IPS DF 4.7 (cell line): ENCODE data around the gene HIVEP2.

Experiments used
- DNase-seq: peaks from one replicate; pipeline ENCODE4 v3.0.0-alpha.2; 2013; ENCODE audit warnings: low spot score; ENCODE audit errors: extremely low read depth

HIVEP2 gene

DNA sequence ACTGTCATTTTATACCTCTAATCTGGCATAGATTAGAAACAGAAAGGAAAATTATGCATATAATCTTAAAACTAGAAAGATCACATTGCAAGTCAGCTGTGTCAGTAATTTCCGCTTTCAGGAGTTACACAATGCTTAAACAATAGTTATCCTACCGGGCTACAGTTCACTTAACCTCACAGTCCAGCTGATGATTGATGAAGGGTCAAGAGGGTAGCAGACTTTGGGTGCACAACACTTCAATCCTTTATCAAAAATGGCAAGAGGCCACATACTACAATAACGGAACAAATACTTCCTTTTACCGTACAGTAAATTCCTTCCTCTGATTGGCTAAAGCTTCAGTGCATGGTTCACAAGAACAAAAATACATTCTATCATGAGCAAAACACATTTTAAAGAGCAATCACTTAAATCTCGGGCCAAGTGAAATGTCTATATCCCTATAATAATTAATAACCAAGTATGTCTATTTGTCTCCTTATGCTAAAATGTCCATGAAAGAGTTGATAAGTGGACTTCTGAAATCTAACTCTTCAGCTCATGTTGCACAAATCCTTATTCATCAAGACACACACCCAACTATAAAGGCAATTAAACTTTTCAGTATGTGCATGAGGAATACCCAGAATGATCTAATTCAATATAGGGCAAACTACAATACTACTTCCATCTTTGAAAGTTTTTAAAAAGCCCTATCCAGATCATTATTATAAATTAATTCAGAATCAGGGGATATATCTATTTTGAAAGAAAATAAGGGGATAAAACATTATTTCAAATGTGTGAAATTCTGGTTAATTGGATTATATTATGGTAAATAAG lies 76.8 kb downstream of the HIVEP2 start:
- DNase-seq = no peak

DNA sequence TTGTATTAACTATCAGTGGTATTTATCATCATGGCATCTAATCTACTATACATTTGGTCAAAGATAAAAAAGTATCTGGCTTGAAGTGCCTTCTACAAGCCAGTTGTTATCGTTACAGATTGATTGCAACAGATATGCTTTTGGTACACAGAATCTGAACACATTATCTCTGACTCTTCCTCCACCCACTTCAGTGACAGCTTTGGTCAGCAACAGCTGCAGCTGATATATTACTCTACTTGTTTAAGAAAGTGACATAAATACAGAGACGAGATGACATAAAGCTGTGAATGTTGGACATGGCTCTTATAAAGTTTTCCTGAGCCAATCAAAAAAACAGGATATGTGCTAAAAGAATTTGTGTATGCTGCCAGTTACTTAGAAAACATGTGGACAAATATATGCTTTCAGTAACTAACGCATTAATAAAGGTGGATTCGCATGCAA lies 77.6 kb downstream of the HIVEP2 start:
- no peak for DNase-seq

DNA sequence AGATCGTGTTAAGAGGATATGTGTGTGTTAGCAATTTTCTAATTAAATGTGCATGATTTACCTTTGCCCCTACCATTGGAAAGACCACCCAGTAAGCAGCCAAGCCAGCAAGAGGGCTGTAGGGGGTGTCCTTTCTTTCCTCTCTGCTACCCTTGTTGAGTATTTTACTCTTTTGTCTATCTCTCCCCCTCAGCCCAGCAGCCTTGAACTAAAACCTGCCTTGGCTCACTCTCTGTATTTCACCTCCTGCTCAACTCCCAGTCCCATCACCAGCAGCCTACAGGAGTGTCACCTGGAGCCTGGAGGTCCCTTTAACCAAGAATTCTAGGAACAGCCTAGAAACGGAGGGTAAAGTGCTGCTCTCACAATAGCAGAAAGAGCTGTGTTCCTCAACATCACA lies 81.0 kb downstream of the HIVEP2 start:
- DNase-seq = no peak

DNA sequence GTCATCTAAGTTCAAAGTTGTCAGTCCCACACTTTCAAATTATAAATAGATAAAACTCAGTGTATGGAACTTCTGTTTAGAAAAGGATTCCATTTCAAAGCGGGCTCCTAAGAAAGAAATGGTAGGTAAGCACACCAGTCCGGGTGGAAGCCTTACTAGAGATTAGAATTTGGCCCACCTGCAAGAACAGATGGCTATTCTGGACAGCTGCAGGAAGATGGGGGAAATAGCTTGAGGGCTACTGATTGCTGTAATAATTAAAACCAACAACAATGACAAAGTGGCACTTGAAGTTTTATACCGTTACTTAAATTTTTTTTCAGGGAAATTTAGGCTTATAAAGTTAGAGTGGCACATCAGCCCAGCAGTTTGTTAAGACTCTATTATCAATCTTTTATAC lies 83.3 kb downstream of the HIVEP2 start:
- no peak for DNase-seq

DNA sequence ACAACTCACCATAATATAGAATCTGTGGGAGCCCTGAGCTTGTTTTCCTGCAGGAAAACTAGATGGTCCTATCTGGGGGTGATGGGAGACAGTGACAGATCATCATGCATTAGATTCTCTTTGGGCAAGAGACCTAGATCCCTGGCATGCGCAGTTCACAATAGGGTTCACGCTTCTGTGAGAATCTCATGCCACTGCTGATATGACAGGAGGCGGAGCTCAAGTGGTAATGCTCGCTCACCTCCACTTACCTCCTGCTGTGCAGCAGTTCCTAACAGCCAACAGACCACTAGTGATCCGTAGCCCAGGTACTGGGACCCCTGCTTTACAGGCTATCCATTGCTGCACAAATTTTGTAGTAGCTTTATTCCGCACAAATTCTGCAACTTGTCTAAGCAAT lies 84.5 kb downstream of the HIVEP2 start:
- DNase-seq = no peak

DNA sequence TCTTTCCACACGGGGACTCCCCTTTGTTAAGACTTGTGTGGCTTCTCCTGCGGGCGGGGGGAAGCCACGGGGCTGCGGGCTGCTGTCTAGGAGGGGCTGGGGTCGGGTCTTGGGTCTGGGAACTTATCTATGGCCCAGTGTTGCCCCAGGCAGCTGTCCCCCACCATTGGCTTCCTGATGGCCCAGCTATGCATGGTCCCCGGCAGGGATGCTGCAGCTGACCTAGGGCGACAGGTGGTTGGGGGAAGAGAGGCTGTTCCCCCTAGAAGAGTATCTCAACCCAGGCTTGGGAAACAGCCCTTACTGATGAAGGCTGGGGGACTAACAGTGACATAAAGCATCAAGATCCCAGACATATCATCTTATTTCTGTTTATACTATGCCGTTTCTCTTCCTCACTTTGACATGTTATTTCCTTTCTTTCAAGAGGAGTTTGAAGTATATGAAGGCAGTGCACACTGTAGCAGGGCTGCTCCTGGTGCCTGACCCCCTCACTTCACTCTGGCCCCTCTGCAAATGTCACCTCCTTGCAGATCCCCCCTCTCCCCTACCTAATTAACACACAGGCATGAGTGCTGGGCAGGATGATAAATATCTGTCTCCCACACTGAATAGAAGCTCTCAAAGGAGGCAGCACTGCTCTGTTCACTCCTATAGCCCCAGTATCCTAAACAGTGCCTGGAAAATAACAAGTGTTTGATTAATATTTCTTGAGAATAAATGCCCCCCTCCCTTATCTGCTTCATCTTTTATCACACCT lies 87.0 kb downstream of the HIVEP2 start:
- no peak for DNase-seq

DNA sequence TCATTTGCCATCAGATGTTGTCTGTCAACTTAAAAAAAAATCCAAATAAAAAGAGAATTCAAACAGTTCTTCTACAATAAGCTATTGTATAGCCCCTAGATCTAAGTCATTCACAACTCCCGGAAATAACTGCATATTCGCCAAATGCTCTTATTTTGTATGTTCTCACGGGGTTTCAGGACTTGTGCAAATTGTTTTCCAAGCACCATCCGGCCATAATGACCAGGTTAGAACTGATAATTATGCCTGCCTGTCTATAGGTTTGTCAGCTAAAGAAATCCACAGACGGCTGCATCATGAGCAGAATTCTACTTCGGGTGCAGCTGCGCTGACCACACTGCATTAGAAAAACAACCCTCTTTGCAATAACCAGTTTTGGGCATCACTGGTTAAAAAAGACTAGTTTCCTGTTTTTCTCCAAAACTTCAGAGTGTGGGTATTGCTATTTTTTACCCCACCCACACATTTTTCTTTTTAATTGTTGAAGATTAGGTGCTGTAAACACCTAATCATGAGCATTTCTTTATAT lies 87.7 kb downstream of the HIVEP2 start:
- DNase-seq = no peak

DNA sequence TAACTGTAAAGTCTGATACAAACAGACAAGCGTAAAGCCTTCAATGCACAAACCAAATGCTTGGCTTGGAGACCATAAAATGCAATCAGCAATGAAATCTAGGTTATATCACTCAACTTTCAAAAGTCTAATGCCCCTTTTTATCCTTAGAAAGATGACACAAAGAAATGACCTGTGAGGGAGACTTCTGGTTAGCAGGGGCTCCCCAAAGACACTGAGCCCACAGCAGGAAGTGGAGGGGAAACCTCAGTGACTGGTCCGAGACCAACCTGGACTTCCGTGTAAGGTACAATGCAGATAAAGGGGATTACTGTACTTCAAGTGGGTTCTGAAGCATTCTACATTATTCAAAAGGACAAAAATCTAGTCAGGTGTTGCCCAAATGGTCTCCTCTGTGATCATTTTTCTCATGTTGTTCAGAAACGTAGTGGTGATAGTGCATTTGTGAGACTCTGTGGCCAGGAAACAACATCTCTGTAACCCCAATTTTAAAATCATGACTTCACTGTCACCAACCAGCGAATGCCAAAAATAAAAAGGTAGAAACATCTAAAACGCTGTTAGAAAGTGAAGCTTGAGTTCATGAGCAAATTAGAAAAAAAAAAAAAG lies 88.2 kb downstream of the HIVEP2 start:
- no peak for DNase-seq

DNA sequence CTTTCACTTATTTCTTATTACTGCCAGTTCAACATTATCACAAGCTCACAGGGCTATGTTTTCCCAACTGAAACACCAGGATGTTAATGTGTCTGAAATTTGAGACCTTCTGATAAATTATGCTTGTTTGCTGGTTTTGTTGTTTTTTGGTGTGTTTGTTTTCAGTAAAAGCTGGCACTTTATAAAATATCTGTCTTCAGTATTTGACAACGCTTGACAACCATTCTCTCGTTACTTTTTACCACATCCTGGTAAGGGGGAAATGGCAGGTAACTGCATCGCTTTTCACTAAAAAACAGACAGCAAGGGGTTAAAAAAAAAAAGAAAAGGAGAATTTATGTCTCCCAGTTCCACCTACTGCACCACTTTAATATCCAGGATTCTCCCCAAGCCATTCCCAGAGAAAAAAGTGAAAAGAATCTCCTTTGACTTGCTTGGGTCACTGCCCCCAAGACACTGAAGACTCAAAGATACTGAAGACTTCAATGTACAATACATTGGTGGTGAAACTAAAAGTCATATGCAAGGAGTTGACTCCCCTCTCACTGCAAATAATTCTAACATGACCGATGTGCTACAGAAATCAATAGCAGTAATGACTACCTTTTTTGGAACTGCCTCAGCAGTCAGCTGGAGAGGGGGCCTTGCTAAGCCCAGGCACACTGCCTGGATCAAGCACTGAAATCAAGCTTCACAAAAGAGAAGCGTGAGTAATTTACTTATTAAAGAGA lies 88.9 kb downstream of the HIVEP2 start:
- DNase-seq = no peak

DNA sequence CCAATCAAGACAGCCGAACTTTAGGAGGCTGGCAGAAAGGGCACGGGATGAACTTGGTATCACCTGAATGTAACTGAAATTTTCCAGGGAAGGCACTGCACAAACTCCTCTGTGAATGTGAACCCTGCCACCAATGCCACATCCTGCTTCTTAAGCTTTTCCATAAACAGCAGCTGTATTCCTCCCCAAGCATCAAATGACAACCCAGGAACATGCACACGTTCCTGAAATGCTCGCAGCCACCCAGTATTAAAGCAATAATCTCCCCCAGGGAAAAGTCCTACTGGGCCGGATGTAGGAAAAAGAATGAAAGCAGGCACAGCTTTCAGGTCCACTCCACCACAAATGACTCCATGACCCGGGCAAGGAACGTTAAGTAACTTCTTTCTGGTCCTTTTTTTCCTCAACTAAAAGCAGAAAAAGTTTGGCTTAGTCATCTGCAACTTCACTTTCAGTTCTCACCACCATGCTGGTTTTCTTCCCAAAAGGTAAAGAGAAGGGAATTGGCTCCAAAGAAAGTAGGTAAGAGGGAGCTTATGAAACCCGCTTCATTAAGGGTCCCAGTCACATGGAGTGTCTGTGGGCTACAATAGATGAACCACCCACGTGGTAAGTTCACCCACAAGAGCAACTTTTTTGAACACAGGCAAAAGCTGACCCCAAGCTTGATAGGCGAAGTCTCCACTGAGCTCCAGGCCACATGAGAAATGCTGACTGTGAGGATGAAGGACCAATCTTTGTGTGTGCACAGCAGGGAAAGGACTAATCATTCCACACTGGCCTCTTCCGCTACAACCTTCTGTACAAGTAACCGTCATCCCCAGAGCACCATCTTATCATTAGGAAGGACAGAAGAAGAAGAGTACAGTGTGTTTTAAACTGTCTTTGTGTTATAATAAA lies 90.1 kb downstream of the HIVEP2 start:
- no peak for DNase-seq

DNA sequence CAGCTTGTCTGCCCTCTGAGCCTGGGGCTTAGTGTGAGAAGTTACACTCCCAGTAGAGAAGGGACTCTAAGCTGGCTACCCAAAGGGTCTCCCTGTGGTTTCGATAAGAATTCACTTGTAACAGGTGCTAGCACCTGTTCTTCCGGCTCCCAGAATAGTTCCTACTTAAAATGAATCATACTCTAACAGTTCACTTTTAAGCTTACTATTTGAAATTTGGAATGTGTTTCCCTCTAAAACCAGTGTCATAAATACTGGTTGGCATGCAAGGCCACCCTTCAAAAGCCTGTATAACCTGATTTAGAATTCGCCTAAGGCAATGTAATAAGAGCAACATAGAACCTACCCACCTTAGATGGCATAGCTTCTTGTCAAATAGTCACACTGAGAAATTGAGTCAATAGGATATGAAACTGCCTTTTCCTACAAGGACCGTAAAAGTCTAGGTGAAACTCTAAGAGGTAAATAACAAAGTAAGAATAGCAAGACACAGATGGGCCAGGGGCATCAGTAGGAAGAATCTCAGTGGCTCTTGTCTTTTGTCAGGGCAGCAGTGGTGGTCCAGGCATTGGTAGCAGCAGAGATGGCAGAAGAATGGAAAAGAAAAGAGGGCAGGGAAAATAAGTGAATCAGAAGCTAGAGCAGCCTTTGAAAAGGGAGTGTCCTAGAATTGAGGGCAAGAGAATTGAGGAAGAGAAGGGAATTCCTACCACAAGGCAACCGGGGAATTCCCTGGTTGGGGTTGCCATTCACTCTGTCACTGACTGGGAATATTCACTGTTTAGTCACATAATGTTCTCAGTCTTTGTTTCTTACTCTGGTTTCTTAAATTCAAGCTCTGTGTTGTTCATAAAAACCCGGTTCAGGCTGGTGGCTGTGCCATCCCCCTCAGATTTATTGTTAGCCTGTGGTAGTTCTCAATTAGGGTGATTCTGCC lies 91.5 kb downstream of the HIVEP2 start:
- no peak for DNase-seq

DNA sequence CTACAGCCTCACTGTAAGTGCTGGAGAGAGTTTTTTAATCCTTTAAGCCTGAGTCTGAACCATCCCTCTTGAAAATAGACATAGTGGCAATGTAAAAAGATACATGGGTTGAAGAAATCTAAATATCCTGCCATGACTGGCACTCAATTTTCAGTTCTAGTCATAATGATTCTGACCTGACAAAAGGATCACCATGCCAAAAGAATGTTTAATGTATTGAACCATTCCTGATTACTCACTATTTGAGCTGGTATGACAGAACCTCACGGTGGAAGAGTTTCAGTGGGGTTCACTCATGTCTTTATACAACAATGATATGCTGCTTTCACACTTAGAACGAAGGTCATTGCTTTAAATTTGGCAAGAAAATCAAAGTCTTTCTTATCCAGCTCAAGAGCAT lies 93.4 kb downstream of the HIVEP2 start:
- no peak for DNase-seq

DNA sequence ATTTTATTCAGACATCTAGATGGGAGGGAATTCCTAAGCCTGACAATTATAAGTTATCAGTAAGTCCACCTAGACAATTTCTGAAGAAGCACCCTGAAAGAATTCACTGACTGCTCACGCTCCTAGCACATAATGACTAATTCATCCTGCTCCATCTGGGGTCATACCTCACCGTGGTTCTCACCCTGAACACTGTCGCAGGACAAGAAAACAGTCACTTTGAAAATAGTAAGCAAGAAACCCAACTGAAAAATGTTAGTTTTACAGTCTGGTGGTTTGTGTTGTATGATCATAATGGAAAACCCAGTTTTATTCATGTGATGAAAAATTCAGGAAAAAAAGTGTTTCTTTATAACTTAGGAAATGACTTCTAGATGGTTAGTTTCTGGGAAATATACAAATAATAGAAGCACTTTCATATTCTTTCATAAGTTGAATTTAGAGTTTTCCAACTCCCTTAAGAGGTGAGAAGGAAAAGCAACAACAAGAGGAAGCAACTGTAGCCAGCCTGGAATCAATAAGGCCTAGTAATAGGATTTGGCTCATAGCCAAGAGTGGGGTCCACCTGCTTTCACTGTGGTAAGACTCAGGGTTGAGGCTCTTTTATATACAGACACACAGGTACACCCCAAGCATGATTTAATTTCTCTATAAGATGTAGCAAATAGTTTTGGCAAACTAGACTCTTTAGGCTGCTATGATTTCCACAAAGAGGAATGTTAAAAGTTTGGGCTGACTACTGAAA lies 94.1 kb downstream of the HIVEP2 start:
- no peak for DNase-seq

DNA sequence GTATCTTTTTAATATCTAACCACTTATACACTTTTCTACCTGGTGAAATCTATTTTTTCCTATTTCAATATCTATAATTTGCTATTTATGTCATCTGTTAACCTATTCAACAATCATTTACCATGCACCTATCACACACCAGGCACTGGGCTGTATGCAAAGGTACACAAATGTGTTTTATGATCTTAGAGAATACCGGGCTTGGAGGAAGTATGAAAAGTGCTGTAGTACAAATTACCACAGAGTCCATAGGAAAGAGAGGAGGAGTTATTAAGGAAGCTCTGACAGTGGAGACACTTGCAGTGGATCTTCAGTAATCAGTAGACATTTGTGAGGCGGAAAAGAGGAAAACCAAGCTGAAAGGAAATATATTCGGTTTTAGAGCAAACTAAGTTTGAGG lies 96.0 kb downstream of the HIVEP2 start:
- DNase-seq = no peak

DNA sequence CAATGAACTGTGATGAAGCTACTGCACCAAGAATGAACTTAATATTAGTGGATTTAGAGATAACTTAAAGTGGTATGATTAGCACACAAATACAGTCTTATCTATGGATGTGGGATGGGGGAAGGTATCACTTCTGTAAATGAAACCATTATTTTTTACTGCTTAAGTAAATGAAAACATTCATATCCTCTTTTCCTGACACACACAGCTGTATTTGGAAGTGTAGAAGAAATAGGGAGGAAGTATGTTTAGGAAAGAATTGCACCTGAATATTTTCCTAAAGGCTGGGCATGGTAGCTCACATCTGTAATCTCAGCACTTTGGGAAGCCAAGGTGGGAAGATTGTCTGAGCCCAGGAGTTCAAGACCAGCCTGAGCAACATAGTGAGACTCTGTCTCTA lies 96.8 kb downstream of the HIVEP2 start:
- no peak for DNase-seq

DNA sequence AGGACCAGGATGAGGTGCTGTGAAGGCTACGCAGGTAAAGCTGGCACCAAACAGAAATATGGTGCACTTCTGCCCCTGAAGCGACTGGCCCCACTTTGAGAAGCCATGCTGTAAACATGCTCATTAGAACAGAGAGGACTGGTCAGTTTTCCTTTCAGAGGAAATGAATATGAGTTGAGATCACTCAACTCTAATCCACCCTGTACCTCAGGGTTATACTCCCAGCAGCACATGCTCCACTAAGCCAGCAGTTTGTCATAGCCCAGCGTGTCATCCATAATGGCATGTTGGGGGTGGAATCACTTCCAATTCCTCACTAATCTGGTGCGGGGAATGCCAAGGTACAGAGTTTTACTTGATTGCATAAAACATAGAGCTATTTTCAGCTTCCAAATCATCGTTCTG lies 98.1 kb downstream of the HIVEP2 start:
- DNase-seq = no peak

DNA sequence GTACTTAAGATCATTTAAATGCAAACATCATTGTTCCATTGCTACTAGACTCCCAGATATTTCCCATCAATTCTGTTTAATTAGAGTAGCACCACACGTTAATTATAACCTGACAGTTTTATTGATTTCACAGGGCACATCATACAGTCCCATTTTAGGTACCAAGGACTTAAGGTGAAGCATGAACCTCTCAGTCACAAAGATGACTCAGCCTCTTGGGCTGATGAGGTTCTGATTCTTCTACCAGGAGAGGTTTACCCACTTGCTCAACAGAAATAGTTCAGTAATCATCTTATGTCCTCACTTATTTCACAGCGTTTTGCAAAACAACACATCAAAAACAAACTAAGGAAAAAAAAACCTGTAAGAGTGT lies 98.5 kb downstream of the HIVEP2 start:
- DNase-seq = no peak

DNA sequence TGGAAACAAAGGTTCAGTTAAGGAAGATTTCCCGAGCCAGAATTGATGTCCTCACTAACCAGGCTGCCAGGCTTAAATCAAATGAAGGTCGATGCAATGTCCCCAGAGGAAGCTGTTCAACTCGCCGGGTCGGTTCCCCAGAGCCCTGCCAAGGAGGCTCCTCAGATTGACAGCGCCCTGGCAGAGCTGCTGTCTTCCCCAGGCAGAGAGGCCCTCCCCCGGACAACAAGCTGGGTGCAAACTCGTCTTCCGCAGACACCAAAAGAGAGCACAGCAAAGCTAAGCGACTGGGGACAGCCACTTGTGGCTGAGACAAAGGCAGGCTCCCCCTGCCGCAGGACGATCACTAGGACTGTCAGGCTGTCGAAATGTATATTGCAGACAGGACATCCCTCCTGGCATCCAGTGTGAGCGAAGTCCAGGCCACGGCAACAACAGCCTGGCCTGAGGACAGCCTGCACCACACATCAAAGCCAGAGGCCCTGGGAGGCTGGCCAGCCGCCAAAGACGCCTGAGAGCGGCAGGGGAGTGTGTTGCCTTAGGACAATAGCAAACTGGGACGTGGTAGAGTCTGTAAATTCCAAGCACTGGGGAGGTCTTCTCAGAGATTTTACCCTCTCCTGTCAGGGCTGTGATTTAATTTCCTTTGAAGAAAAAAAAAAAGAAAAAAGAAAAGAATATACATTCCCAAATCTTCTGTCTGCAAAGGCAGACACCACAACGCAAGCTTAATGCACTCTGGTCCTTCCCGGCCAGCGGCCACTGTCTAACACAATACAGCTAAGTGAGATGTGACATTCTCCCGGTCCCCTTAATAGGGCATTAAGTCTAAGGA lies 99.1 kb downstream of the HIVEP2 start:
- DNase-seq = no peak
